Measurements from ENCODE around the gene S100Z. TPM values are rescaled to one million over a fixed set of nuclear protein-coding genes. Genes with fewer than 3 reads are reported as not detected.

S100Z gene
- total RNA-seq, 3 donors from 2014 or later (not counting 1 experiment from before 2014, with no cell fraction given), result 0.60 to 3.3 (median 0.91) TPM

GRCh38 chr5:76831110-76831452, 18.7 kb upstream of the S100Z start:
- no peaks in the 10 kb centered on the region for H3K36me3 ChIP-seq (ENCODE audit: control insufficient read depth, insufficient read depth, low read length)
- intact Hi-C loops (cut with micrococcal nuclease), result no loop called here
- H3K4me1 Mint-ChIP-seq, result no peaks in the 10 kb centered on the region
- 42% methylated on average over 2 of the region's 2 CpGs for WGBS (ENCODE audit: insufficient coverage)
- ATAC-seq, result no peak
- H3K27me3 Mint-ChIP-seq (ENCODE audit: low read depth in 2 of 2), result peaks cover 1 to 3% of the 10 kb centered on the region in 2 donors
- DNase-seq, result no peak
- no peaks in the 10 kb centered on the region for H3K36me3 Mint-ChIP-seq
- H3K4me1 ChIP-seq (ENCODE audit: control insufficient read depth, insufficient read depth, low read length), result no peaks in the 10 kb centered on the region
- no peak for TF ChIP-seq CTCF (IDR thresholded peaks at IDR 0.05)
- no peaks in the 10 kb centered on the region for H3K9me3 Mint-ChIP-seq
- no peaks in the 10 kb centered on the region for H3K27me3 ChIP-seq (ENCODE audit: control insufficient read depth, insufficient read depth, low read length)
- no peak overlapping the region for H3K27ac Mint-ChIP-seq
- no peaks in the 10 kb centered on the region for H3K9me3 ChIP-seq (ENCODE audit: control insufficient read depth, insufficient read depth, low read length)
- H3K4me3 Mint-ChIP-seq, result no peak overlapping the region
- H3K4me3 ChIP-seq (ENCODE audit: low read length), result no peak overlapping the region
- H3K27ac ChIP-seq (ENCODE audit: low read length), result no peak overlapping the region

- no peak overlapping the region for H3K4me3 ChIP-seq (ENCODE audit: low read length)
- H3K27ac Mint-ChIP-seq, result no peak overlapping the region
- H3K27me3 ChIP-seq (ENCODE audit: control insufficient read depth, insufficient read depth, low read length), result no peaks in the 10 kb centered on the region
- WGBS (ENCODE audit: insufficient coverage), result no CpG with 5 or more reads among the region's 2 CpGs
- no peak overlapping the region for H3K27ac ChIP-seq (ENCODE audit: low read length)
- H3K9me3 ChIP-seq (ENCODE audit: control insufficient read depth, insufficient read depth, low read length), result no peaks in the 10 kb centered on the region
- ATAC-seq, result no peak
- no peaks in the 10 kb centered on the region for H3K36me3 ChIP-seq (ENCODE audit: control insufficient read depth, insufficient read depth, low read length)
- no peaks in the 10 kb centered on the region for H3K4me1 ChIP-seq (ENCODE audit: control insufficient read depth, insufficient read depth, low read length)
- H3K4me3 Mint-ChIP-seq, result no peak overlapping the region
- no peaks in the 10 kb centered on the region for H3K9me3 Mint-ChIP-seq
- H3K36me3 Mint-ChIP-seq, result no peaks in the 10 kb centered on the region
- no peak for DNase-seq
- TF ChIP-seq CTCF (IDR thresholded peaks at IDR 0.05), result no peak
- intact Hi-C loops (cut with micrococcal nuclease), result no loop called here
- no peaks in the 10 kb centered on the region for H3K4me1 Mint-ChIP-seq
- H3K27me3 Mint-ChIP-seq (ENCODE audit: low read depth in 2 of 2), result peaks cover 0 to 5% of the 10 kb centered on the region in 2 donors
Observed at GRCh38 chr5:76836181-76836580, 13.6 kb upstream of the S100Z start.

GRCh38 chr5:76836585-76836984, 13.2 kb upstream of the S100Z start:
- no peak overlapping the region for H3K27ac Mint-ChIP-seq
- TF ChIP-seq CTCF (IDR thresholded peaks at IDR 0.05), result no peak
- no peaks in the 10 kb centered on the region for H3K36me3 Mint-ChIP-seq
- Histone ChIP-seq H3K4me3 (ENCODE audit: low read length) (no peak overlapping the region), H3K9me3 (ENCODE audit: control insufficient read depth, insufficient read depth, low read length) (no peaks in the 10 kb centered on the region), H3K27ac (ENCODE audit: low read length) (no peak overlapping the region), H3K36me3 (ENCODE audit: control insufficient read depth, insufficient read depth, low read length) (no peaks in the 10 kb centered on the region), H3K27me3 (ENCODE audit: control insufficient read depth, insufficient read depth, low read length) (no peaks in the 10 kb centered on the region), H3K4me1 (ENCODE audit: control insufficient read depth, insufficient read depth, low read length) (no peaks in the 10 kb centered on the region)
- H3K4me1 Mint-ChIP-seq, result no peaks in the 10 kb centered on the region
- ATAC-seq (no peak), DNase-seq (no peak)
- H3K4me3 Mint-ChIP-seq, result no peak overlapping the region
- H3K27me3 Mint-ChIP-seq (ENCODE audit: low read depth in 2 of 2), result peaks cover 0 to 5% of the 10 kb centered on the region in 2 donors
- intact Hi-C loops (cut with micrococcal nuclease), result no loop called here
- 89% methylated on average over 4 of the region's 4 CpGs for WGBS (ENCODE audit: insufficient coverage)
- no peaks in the 10 kb centered on the region for H3K9me3 Mint-ChIP-seq

- no peak overlapping the region for H3K27ac ChIP-seq (ENCODE audit: low read length)
- no peaks in the 10 kb centered on the region for H3K27me3 ChIP-seq (ENCODE audit: control insufficient read depth, insufficient read depth, low read length)
- peaks cover 5 to 6% of the 10 kb centered on the region in 2 donors for H3K27me3 Mint-ChIP-seq (ENCODE audit: low read depth in 2 of 2)
- no peak overlapping the region for H3K27ac Mint-ChIP-seq
- intact Hi-C loops (cut with micrococcal nuclease), result no loop called here
- no peaks in the 10 kb centered on the region for H3K9me3 Mint-ChIP-seq
- no peaks in the 10 kb centered on the region for H3K4me1 ChIP-seq (ENCODE audit: control insufficient read depth, insufficient read depth, low read length)
- DNase-seq (no peak), ATAC-seq (no peak)
- no peak overlapping the region for H3K4me3 Mint-ChIP-seq
- no peaks in the 10 kb centered on the region for H3K36me3 ChIP-seq (ENCODE audit: control insufficient read depth, insufficient read depth, low read length)
- no peak for TF ChIP-seq CTCF (IDR thresholded peaks at IDR 0.05)
- no peak overlapping the region for H3K4me3 ChIP-seq (ENCODE audit: low read length)
- no peaks in the 10 kb centered on the region for H3K4me1 Mint-ChIP-seq
- no peaks in the 10 kb centered on the region for H3K36me3 Mint-ChIP-seq
- WGBS (ENCODE audit: insufficient coverage), result 49% methylated on average over 7 of the region's 7 CpGs
- H3K9me3 ChIP-seq (ENCODE audit: control insufficient read depth, insufficient read depth, low read length), result no peaks in the 10 kb centered on the region
Observed at GRCh38 chr5:76838481-76839261, 11.1 kb upstream of the S100Z start.

Data from natural killer cell (primary cell).